PC-9 (cell line): ENCODE data around the gene FAM120A. TPM values are rescaled to one million over a fixed set of nuclear protein-coding genes. Genes with fewer than 3 reads are reported as not detected.

Source experiments
- BruUV-seq: library from RNA; stranded (reverse); fragments of 400-500 nt; replicated peaks from 2 replicates; lab custom pipeline; 2021; lab: Mats Ljungman, UMichigan
- CTCF ChIA-PET: fragments of 300-600 bp; sonication (Branson Sonifier 250); formaldehyde crosslinking; loops from one replicate; lab custom pipeline; 2022; ENCODE audit warnings: antibody characterized with exemption; lab: Charles Lee
- POLR2A ChIA-PET: fragments of 300-600 bp; sonication (Branson Sonifier 250); formaldehyde crosslinking; loops from one replicate; lab custom pipeline; 2022; ENCODE audit warnings: antibody characterized with exemption; ENCODE audit not compliant: unreplicated experiment; lab: Charles Lee
- DNase-seq, 2 experiments: peaks; one replicate each; pipeline versions ENCODE4 v3.0.0 to v3.0.0-alpha.2; 2015 to 2022; ENCODE audit warnings: mixed read lengths in 1 of 2
- H2AFZ ChIP-seq: fragments of 200-600 bp; sonication (generic); 2 replicates; pipeline ENCODE4 v1.8.1; 2017; ENCODE audit warnings: antibody characterized with exemption
- H3F3A ChIP-seq: fragments of 200-600 bp; sonication (generic); 2 replicates; pipeline ENCODE4 v1.8.1; 2017; ENCODE audit warnings: antibody characterized with exemption, mild to moderate bottlenecking, low read depth; ENCODE audit not compliant: insufficient read depth
- H3K27ac ChIP-seq: fragments of 200-600 bp; sonication (generic); 2 replicates; pipeline ENCODE4 v1.6.1; 2016; ENCODE audit warnings: mixed run types
- H3K27me3 ChIP-seq: fragments of 200-600 bp; sonication (generic); 2 replicates; pipeline ENCODE4 v1.6.1; 2016; ENCODE audit warnings: low read depth, mixed run types; ENCODE audit not compliant: insufficient read depth
- H3K36me3 ChIP-seq: fragments of 200-600 bp; sonication (generic); 2 replicates; pipeline ENCODE4 v1.6.1; 2016; ENCODE audit warnings: low read depth, mixed run types
- H3K4me1 ChIP-seq: fragments of 200-600 bp; sonication (generic); replicated peaks from 2 replicates; pipeline ENCODE4 v1.6.1; 2016; ENCODE audit warnings: mixed run types; ENCODE audit not compliant: insufficient read depth
- H3K4me2 ChIP-seq: fragments of 200-600 bp; sonication (generic); 2 replicates; pipeline ENCODE4 v1.6.1; 2017; ENCODE audit warnings: mixed run types
- H3K4me3 ChIP-seq: fragments of 200-600 bp; sonication (generic); 2 replicates; pipeline ENCODE4 v1.6.1; 2016; ENCODE audit warnings: mixed run types
- H3K79me2 ChIP-seq: fragments of 200-600 bp; sonication (generic); 2 replicates; pipeline ENCODE4 v1.6.1; 2017; ENCODE audit warnings: low read depth, mixed run types
- H3K9me2 ChIP-seq: fragments of 200-600 bp; sonication (generic); 2 replicates; pipeline ENCODE4 v1.8.1; 2017; ENCODE audit warnings: mild to moderate bottlenecking; ENCODE audit not compliant: insufficient read depth
- H3K9me3 ChIP-seq: fragments of 200-600 bp; sonication (generic); 2 replicates; pipeline ENCODE4 v1.8.1; 2016; ENCODE audit warnings: low read depth; ENCODE audit not compliant: insufficient read depth
- H4K20me1 ChIP-seq: fragments of 200-600 bp; sonication (generic); 2 replicates; pipeline ENCODE4 v1.8.1; 2017; ENCODE audit not compliant: insufficient read depth
- CTCF ChIP-seq: fragments of 200-600 bp; sonication (generic); conservative IDR thresholded peaks from 2 replicates; pipeline ENCODE4 v1.6.1; 2017; ENCODE audit warnings: mixed run types, antibody characterized with exemption, mild to moderate bottlenecking, moderate library complexity
- EZH2 ChIP-seq: fragments of 200-600 bp; sonication (generic); IDR thresholded peaks from 2 replicates; pipeline ENCODE4 v1.8.0; 2017; ENCODE audit warnings: antibody characterized with exemption, low read depth
- intact Hi-C: fragments of 100-400 bp; cut with micrococcal nuclease; formaldehyde crosslinking; loops from one replicate; pipeline ENCODE4 v1.10.0; 2022; ENCODE audit not compliant: unreplicated experiment
- total RNA-seq: library from RNA; stranded (reverse); gene quantifications from 2 replicates; pipeline ENCODE4 v1.2.3, GENCODE V29; 2021

The FAM120A gene
- total RNA-seq, 1 experiment from 2014 or later, result 171 TPM

DNA sequence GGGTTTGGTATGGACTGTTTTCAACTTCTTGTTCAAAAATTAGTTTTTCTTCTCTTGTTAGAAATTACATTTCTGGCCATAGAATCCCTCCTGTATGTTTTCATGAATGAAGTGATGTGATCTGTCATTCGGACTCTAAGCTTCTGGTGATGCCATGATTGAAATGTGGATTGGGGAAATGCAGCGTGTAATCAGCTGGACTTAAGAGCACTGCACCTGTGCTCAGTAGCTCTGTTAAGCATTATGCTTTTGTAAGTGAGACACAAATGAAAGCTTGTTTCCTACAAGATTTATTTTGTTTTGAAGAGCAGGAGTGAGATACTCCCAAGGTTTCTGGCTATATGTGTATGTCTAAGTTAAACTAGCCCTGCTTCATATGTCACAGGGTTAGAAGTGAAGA is 25.9 kb downstream of the FAM120A start:
- no peak overlapping the region for H2AFZ ChIP-seq
- no peak overlapping the region for H3K4me2 ChIP-seq
- H3K4me1 ChIP-seq, result peaks cover 15% of the 10 kb centered on the region
- H3F3A ChIP-seq, result peaks cover 18% of the 10 kb centered on the region
- no peaks in the 10 kb centered on the region for H3K27me3 ChIP-seq
- H3K9me2 ChIP-seq, result no peaks in the 10 kb centered on the region
- TF ChIP-seq EZH2 (no peak), CTCF (no peak)
- BruUV-seq, result no TSS peak
- H3K36me3 ChIP-seq, result peaks cover 25% of the 10 kb centered on the region; the same call in 1 of the 2 replicates
- H3K9me3 ChIP-seq, result no peaks in the 10 kb centered on the region
- peaks cover 82% of the 10 kb centered on the region for H3K79me2 ChIP-seq
- DNase-seq, result no peak
- POLR2A ChIA-PET, result interaction anchor here (0.7 kb wide), 1 partner anchor 342 kb away, joined by 4 read pairs; no protein-coding TSS in a partner anchor
- no peak overlapping the region for H3K4me3 ChIP-seq
- intact Hi-C loops, result no loop called here
- CTCF ChIA-PET, result interaction anchor here (0.5 kb wide), 1 partner anchor 259 kb away, joined by 3 read pairs; no protein-coding TSS in a partner anchor
- no peak overlapping the region for H3K27ac ChIP-seq
- no peaks in the 10 kb centered on the region for H4K20me1 ChIP-seq

DNA sequence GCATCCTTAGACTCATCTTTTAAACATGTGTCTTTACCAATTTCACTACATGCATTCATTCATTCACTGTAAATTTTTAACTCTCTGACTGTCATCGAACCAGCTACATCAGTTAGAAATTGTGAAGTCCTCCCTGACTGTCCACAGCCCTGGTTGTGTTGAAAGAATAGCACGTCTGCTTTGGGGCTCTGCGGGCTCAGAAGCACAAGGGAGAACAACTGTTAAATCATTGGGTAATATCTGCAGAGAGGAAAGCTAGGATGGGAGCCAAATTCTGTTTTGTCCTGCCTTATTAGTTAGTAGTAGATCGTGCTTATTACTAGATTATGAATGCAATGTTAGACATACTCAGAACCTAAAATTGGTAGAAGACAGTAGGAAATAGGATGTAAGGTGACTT is 28.2 kb downstream of the FAM120A start:
- H3K4me2 ChIP-seq, result no peak overlapping the region
- intact Hi-C loops, result no loop called here
- no peak overlapping the region for H3K4me3 ChIP-seq
- H3K9me3 ChIP-seq, result no peaks in the 10 kb centered on the region
- H3K4me1 ChIP-seq, result no peaks in the 10 kb centered on the region
- peaks cover 14% of the 10 kb centered on the region; the same call in 1 of the 2 replicates for H3K36me3 ChIP-seq
- no peaks in the 10 kb centered on the region for H3K27me3 ChIP-seq
- peaks cover 70% of the 10 kb centered on the region for H3K79me2 ChIP-seq
- TF ChIP-seq CTCF, result no peak
- TF ChIP-seq EZH2, result no peak
- CTCF ChIA-PET, result no interaction called here
- BruUV-seq, result no TSS peak
- DNase-seq, result no peak
- no peaks in the 10 kb centered on the region; the same call in 1 of the 2 replicates for H3F3A ChIP-seq
- no peaks in the 10 kb centered on the region for H4K20me1 ChIP-seq
- no peak overlapping the region for H3K27ac ChIP-seq
- no peaks in the 10 kb centered on the region for H3K9me2 ChIP-seq
- no peak overlapping the region for H2AFZ ChIP-seq
- POLR2A ChIA-PET, result no interaction called here

DNA sequence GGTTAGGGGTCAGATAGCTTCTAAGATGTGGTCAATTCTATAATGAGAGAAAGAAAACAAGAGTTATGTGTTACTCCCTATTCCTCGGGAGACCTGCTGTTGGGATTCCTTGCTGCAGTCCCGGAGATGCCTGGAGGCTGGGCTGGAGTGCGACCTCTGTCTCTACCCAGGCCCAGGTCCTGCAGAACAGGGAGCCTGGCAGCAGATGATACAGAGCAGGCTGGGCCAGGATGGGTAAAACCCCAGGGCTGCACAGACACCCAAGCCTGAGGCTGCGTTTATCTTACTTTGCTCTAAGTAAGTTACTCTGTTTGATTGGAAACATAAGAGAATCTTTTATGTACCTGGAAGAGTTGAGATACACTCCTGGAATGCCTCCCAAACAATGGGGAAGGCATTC is 28.8 kb downstream of the FAM120A start:
- H3K36me3 ChIP-seq, result peaks cover 11% of the 10 kb centered on the region; the same call in 1 of the 2 replicates
- peaks cover 70% of the 10 kb centered on the region for H3K79me2 ChIP-seq
- H3K27ac ChIP-seq, result no peak overlapping the region
- POLR2A ChIA-PET, result no interaction called here
- no peaks in the 10 kb centered on the region for H3K9me3 ChIP-seq
- no peaks in the 10 kb centered on the region; the same call in 1 of the 2 replicates for H3F3A ChIP-seq
- H3K4me1 ChIP-seq, result no peaks in the 10 kb centered on the region
- no peak for DNase-seq
- CTCF ChIA-PET, result no interaction called here
- no peaks in the 10 kb centered on the region for H3K9me2 ChIP-seq
- TF ChIP-seq CTCF (no peak), EZH2 (no peak)
- no TSS peak for BruUV-seq
- H3K4me3 ChIP-seq, result no peak overlapping the region
- no peak overlapping the region for H2AFZ ChIP-seq
- intact Hi-C loops, result no loop called here
- H4K20me1 ChIP-seq, result no peaks in the 10 kb centered on the region
- no peaks in the 10 kb centered on the region for H3K27me3 ChIP-seq
- H3K4me2 ChIP-seq, result no peak overlapping the region
